NT2/D1 (cell line): Measurements from ENCODE around the gene PRRG3.

Source experiments
- SUZ12 ChIP-seq: IDR thresholded peaks from 2 replicates; pipeline ENCODE4 v1.6.1; 2011; ENCODE audit not compliant: insufficient read length, insufficient read depth; ENCODE audit errors: extremely low read depth
- YY1 ChIP-seq: IDR thresholded peaks from 2 replicates; pipeline ENCODE4 v1.6.1; 2011; ENCODE audit not compliant: insufficient read length, insufficient read depth

DNA sequence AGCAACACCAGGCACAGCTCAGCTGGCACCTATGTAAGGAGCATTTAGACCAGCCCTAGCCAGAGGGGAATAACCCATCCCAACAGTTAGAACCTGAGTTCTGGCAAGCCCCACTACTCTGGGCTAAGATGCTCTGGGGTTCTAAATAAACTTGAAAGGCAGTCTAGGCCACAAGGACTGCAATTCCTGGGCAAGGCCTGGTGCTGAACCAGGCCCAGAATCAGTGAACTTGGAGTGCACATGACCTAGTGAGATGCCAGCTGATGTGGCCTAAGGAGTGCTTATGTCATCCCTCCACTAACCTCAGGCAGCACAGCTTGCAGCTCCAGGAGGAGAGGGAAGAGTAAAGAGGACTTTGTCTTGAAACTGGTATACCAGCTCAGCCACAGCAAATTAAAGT lies 7.6 kb upstream of the PRRG3 start:
- no peak for TF ChIP-seq YY1
- TF ChIP-seq SUZ12, result no peak
